Inflammatory macrophage treated with lipopolysaccharide for 4 hours (primary cell): Measurements from ENCODE around the gene KRT4.
A peak's percentile ranks its signal among the peaks of the same experiment; 100 is the strongest.
"Not testable (repeated sequence)": the region's sequence is repeated elsewhere in the genome, so short reads cannot be mapped to it uniquely, and the experiment has no call there.

ENCODE experiments used
- DNase-seq: peaks from one replicate; pipeline ENCODE4 v3.0.0-alpha.2; 2020

Gene KRT4

GRCh38 chr12:52807544-52808470, 6.1 kb downstream of the KRT4 start:
- no peak for DNase-seq

- DNase-seq, result no peak
Measured at GRCh38 chr12:52806821-52807543, 6.9 kb downstream of the KRT4 start.

GRCh38 chr12:52806169-52806811, 7.6 kb downstream of the KRT4 start:
- no peak for DNase-seq

- no peak for DNase-seq
Measured at GRCh38 chr12:52805739-52806138, 8.2 kb downstream of the KRT4 start.

- no peak for DNase-seq
Measured at GRCh38 chr12:52805000-52805399, 8.9 kb downstream of the KRT4 start.

- no peak for DNase-seq
Measured at GRCh38 chr12:52802442-52802841, 11.5 kb downstream of the KRT4 start.

- no peak for DNase-seq
Measured at GRCh38 chr12:52801773-52802172, 12.1 kb downstream of the KRT4 start.

GRCh38 chr12:52800259-52800917, 13.5 kb downstream of the KRT4 start:
- DNase-seq, result no peak

GRCh38 chr12:52799505-52800211, 14.3 kb downstream of the KRT4 start:
- DNase-seq, result no peak

GRCh38 chr12:52798671-52799504, 15.0 kb downstream of the KRT4 start:
- no peak for DNase-seq

GRCh38 chr12:52798003-52798670, 15.8 kb downstream of the KRT4 start:
- no peak for DNase-seq

- no peak for DNase-seq
Measured at GRCh38 chr12:52797529-52797894, 16.4 kb downstream of the KRT4 start.

GRCh38 chr12:52796839-52797528, 16.9 kb downstream of the KRT4 start:
- no peak for DNase-seq

GRCh38 chr12:52796429-52796794, 17.5 kb downstream of the KRT4 start:
- DNase-seq, result no peak

- DNase-seq, result no peak
Measured at GRCh38 chr12:52795694-52796428, 18.1 kb downstream of the KRT4 start, which contains the start of gene KRT3. KRT3 (minus strand) TSS chr12:52796117; CDS start chr12:52796042, 75 bp downstream.

- not testable (repeated sequence) for DNase-seq
Measured at GRCh38 chr12:52795332-52795674, 18.6 kb downstream of the KRT4 start.

- peak; percentile 28 for DNase-seq
Measured at GRCh38 chr12:52794479-52795331, 19.2 kb downstream of the KRT4 start.

GRCh38 chr12:52792185-52793029, 21.5 kb downstream of the KRT4 start:
- DNase-seq, result no peak
